Mucosa of rectum (tissue), 2 donors: Measurements from ENCODE around the gene TMPRSS6.

Experiments used
- H3K27ac ChIP-seq, 2 donors: one replicate each; pipeline ENCODE4 v1.7.0; 2013; ENCODE audit warnings: inconsistent platforms in 2 of 2, low read depth in 2 of 2, low read length in 2 of 2
- H3K27me3 ChIP-seq, 2 donors: one replicate each; pipeline ENCODE4 v1.7.0; 2013; ENCODE audit warnings: low read length in 2 of 2; ENCODE audit not compliant: control insufficient read depth in 2 of 2, insufficient read depth in 2 of 2
- H3K36me3 ChIP-seq, 2 donors: one replicate each; pipeline ENCODE4 v1.7.0; 2013; ENCODE audit warnings: low read length in 2 of 2; ENCODE audit not compliant: control insufficient read depth in 2 of 2, insufficient read depth in 2 of 2
- H3K4me1 ChIP-seq, 2 donors: one replicate each; pipeline ENCODE4 v1.7.0; 2013; ENCODE audit warnings: low read length in 2 of 2, mild to moderate bottlenecking in 1 of 2; ENCODE audit not compliant: control insufficient read depth in 2 of 2, insufficient read depth in 2 of 2
- H3K4me3 ChIP-seq, 2 donors: one replicate each; pipeline ENCODE4 v1.7.0; 2013; ENCODE audit warnings: low read length in 2 of 2
- H3K9ac ChIP-seq, 2 donors: one replicate each; pipeline ENCODE4 v1.7.0; 2013; ENCODE audit warnings: low read length in 2 of 2, low read depth in 1 of 2, mild to moderate bottlenecking in 1 of 2
- H3K9me3 ChIP-seq, 2 donors: one replicate each; pipeline ENCODE4 v1.7.0; 2013; ENCODE audit warnings: low read length in 2 of 2; ENCODE audit not compliant: control insufficient read depth in 2 of 2
- donor health status: healthy.
- donor health status: Normal muscosa, but diverticular disease.

TMPRSS6 gene

DNA sequence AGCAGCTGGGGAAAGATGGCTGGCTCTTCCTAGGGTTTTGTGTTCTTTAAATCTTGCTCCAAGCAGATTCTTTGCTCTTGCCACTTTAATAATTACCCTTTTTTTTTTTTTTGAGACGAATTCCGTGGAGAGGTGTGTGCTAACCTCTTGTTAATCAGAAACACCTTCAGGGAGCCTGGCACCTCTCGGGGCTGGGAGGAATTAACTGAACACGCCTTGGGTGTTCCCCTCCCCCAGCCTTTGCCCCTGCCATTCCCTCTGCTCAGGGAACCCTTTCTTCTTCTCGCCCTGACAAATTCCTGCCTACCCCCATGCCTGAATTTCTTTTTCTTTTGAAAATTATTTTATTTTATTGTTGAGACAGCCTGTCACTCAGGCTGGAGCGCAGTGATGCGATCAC, 17.5 kb downstream of the TMPRSS6 start:
- H3K4me3 ChIP-seq, result no peak overlapping the region
- no peaks in the 10 kb centered on the region for H3K4me1 ChIP-seq
- H3K9me3 ChIP-seq, result no peaks in the 10 kb centered on the region
- peaks cover 5 to 12% of the 10 kb centered on the region in 2 donors for H3K27me3 ChIP-seq
- no peak overlapping the region for H3K27ac ChIP-seq
- no peak overlapping the region for H3K9ac ChIP-seq
- no peaks in the 10 kb centered on the region for H3K36me3 ChIP-seq

GRCh38 chr22:37090920-37091695, 18.4 kb downstream of the TMPRSS6 start:
- Histone ChIP-seq H3K27me3 (peaks cover 2 to 6% of the 10 kb centered on the region in 2 donors), H3K36me3 (no peaks in the 10 kb centered on the region), H3K9ac (no peak overlapping the region), H3K9me3 (no peaks in the 10 kb centered on the region), H3K27ac (no peak overlapping the region), H3K4me3 (no peak overlapping the region), H3K4me1 (no peaks in the 10 kb centered on the region)

DNA sequence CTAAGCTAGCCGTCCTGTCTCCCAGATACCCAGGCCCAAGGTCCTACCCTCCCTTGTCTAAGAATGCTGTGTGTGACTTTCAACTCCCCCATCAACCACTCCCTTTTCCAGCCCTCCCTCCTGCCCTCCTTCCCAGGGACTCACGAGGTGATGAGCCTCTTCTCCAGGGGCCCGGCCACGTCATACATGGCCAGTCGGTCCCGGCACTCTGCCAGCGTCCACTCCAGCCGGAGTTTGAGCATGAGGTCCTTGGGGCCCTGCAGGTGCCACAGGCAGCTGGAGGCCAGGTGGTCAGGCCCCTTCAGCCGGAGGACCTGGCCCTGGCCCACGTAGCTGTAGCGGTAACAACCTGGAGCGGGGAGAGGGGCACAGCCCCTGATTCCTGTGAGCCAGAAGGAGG, 20.1 kb downstream of the TMPRSS6 start:
- no peaks in the 10 kb centered on the region for H3K36me3 ChIP-seq
- H3K9ac ChIP-seq, result no peak overlapping the region
- no peak overlapping the region for H3K27ac ChIP-seq
- no peaks in the 10 kb centered on the region for H3K9me3 ChIP-seq
- H3K4me3 ChIP-seq, result no peak overlapping the region
- no peaks in the 10 kb centered on the region for H3K27me3 ChIP-seq
- no peaks in the 10 kb centered on the region for H3K4me1 ChIP-seq

DNA sequence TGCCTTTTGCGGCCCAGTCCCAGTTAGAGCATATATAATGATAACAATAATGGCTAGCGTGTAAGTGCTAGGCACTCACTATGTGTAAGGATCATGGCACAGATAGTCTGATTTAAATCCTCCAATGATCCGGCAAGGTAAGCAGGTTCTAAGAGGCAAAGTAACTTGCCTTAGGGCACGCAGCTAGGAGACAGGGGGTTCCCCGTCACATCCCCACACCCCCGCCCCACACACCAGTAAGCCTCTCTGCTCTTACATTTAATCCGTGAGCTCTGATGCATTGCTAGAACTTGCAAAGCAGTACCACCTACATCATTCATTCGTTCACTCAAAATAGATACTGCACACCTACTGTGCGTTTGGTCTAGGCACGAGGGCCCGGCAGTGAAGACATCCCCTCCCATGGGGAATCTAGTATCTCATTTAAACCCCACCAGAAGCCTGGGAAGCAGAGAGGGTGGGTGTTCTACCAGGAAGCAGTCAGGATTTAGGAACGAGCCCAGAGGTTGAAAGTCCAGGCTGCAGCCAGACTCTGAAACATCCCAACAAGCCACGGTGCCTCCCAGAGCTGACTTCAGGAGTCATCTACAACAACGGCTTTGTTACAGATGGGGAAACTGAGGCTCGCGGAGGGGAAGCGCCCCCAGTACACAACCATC, 20.6 kb downstream of the TMPRSS6 start:
- H3K36me3 ChIP-seq, result no peaks in the 10 kb centered on the region
- H3K9ac ChIP-seq, result no peak overlapping the region
- no peaks in the 10 kb centered on the region for H3K4me1 ChIP-seq
- H3K27ac ChIP-seq, result no peak overlapping the region
- H3K27me3 ChIP-seq, result no peaks in the 10 kb centered on the region
- H3K9me3 ChIP-seq, result no peaks in the 10 kb centered on the region
- H3K4me3 ChIP-seq, result no peak overlapping the region

DNA sequence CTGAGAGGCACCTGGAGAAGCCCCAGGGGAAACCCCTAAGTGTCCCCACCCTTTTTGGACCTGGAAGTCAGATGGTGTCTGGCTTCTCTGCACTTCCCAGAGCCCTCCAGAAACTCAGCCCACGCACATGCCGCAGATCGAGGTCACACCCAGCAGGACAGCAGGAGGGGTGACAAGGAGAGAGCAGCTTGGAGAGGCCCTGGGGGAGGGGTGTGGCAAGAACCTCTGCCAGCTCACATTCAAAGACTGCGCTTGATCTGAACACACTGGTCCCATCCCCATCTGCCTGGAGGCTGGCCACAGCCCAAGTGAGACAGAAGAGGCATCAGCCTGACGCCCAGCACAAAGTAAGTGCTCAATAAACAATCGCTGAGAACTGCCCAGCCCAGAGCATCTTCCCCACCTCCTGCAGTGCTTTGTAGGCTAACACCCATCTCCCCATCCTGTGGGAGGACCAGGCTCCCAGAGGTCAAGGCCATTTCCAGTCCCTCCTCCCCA, 21.4 kb downstream of the TMPRSS6 start:
- Histone ChIP-seq H3K27ac (no peak overlapping the region), H3K9me3 (no peaks in the 10 kb centered on the region), H3K4me3 (no peak overlapping the region), H3K4me1 (no peaks in the 10 kb centered on the region), H3K27me3 (no peaks in the 10 kb centered on the region), H3K36me3 (no peaks in the 10 kb centered on the region), H3K9ac (no peak overlapping the region)

GRCh38 chr22:37086184-37086583, 23.3 kb downstream of the TMPRSS6 start:
- Histone ChIP-seq H3K4me1 (no peaks in the 10 kb centered on the region), H3K9me3 (no peaks in the 10 kb centered on the region), H3K27me3 (no peaks in the 10 kb centered on the region), H3K27ac (no peak overlapping the region), H3K9ac (no peak overlapping the region), H3K36me3 (no peaks in the 10 kb centered on the region), H3K4me3 (no peak overlapping the region)

GRCh38 chr22:37084385-37084784, 25.1 kb downstream of the TMPRSS6 start:
- Histone ChIP-seq H3K9ac (no peak overlapping the region), H3K4me3 (no peak overlapping the region), H3K27me3 (peaks cover 0 to under 1% of the 10 kb centered on the region in 2 donors), H3K4me1 (no peaks in the 10 kb centered on the region), H3K27ac (no peak overlapping the region), H3K36me3 (no peaks in the 10 kb centered on the region), H3K9me3 (no peaks in the 10 kb centered on the region)

GRCh38 chr22:37083914-37084313, 25.6 kb downstream of the TMPRSS6 start:
- Histone ChIP-seq H3K36me3 (no peaks in the 10 kb centered on the region), H3K27me3 (peaks cover 0 to 2% of the 10 kb centered on the region in 2 donors), H3K9ac (no peak overlapping the region), H3K27ac (no peak overlapping the region), H3K9me3 (no peaks in the 10 kb centered on the region), H3K4me3 (no peak overlapping the region), H3K4me1 (no peaks in the 10 kb centered on the region)

GRCh38 chr22:37082251-37082873, 27.2 kb downstream of the TMPRSS6 start:
- Histone ChIP-seq H3K9ac (no peak overlapping the region), H3K27me3 (peaks cover 0 to 2% of the 10 kb centered on the region in 2 donors), H3K9me3 (no peaks in the 10 kb centered on the region), H3K27ac (no peak overlapping the region), H3K4me3 (no peak overlapping the region), H3K36me3 (no peaks in the 10 kb centered on the region), H3K4me1 (peaks cover 3 to 5% of the 10 kb centered on the region in 2 donors)

GRCh38 chr22:37080838-37081237, 28.7 kb downstream of the TMPRSS6 start:
- H3K4me1 ChIP-seq, result peaks cover 3 to 5% of the 10 kb centered on the region in 2 donors
- no peak overlapping the region for H3K9ac ChIP-seq
- H3K9me3 ChIP-seq, result no peaks in the 10 kb centered on the region
- H3K27me3 ChIP-seq, result peaks cover 0 to 7% of the 10 kb centered on the region in 2 donors
- H3K27ac ChIP-seq, result no peak overlapping the region
- no peak overlapping the region for H3K4me3 ChIP-seq
- no peaks in the 10 kb centered on the region for H3K36me3 ChIP-seq
